ENCODE results near the gene TBCEL.

TBCEL gene

DNA sequence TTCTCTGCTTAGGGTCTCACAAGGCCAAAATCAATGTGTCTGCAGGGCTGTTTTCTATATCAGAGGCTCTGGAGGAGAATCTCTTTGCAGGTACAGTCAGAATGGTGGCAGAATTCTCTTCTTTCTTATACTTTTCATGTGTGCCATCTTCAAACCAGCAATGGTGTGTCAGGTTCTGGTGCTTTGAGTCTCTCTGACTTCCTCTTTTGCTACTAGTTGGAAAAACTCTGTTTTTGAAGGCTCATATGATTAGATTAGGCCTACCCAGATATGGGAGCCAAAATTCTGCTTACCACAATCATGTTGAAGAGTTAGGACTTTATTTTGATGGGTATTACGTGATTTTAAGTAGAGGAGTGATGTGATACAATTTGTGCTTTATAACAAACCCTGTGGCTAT, 58.3 kb downstream of the TBCEL start:
- H3F3A ChIP-seq (ENCODE audit: insufficient read depth, low read length), result no peaks in the 10 kb centered on the region
- H3K79me2 ChIP-seq (ENCODE audit: low read length), result no peaks in the 10 kb centered on the region
- DNase-seq, result no peak
- 0 out of 2 replicates have a peak, but pooled peaks cover 3% of the 10 kb centered on the region for H3K36me3 ChIP-seq (replicated peaks; ENCODE audit: insufficient read depth, low read length)
- H3K9me3 ChIP-seq (replicated peaks; ENCODE audit: insufficient read depth, low read length), result no peaks in the 10 kb centered on the region
- no peaks in the 10 kb centered on the region for H3K27me3 ChIP-seq (replicated peaks; ENCODE audit: insufficient read depth, low read length)
- no peak overlapping the region for H3K9ac ChIP-seq (ENCODE audit: low read length)
- no peaks in the 10 kb centered on the region for H4K20me1 ChIP-seq (ENCODE audit: insufficient read depth, low read length)
- H2AFZ ChIP-seq (ENCODE audit: low read length), result no peak overlapping the region
- no peak overlapping the region for H3K27ac ChIP-seq (ENCODE audit: low read length)
- H3K4me2 ChIP-seq (ENCODE audit: low read depth, low read length), result no peak overlapping the region
- no peaks in the 10 kb centered on the region for H3K9me2 ChIP-seq (replicated peaks; ENCODE audit: insufficient read depth, low read length)
- H3K4me3 ChIP-seq (ENCODE audit: low read length), result no peak overlapping the region
- H3K4me1 ChIP-seq (ENCODE audit: low read length), result no peaks in the 10 kb centered on the region
- TF ChIP-seq EZH2 (optimal IDR thresholded peaks at IDR 0.05; ENCODE audit: low read depth, low read length), result no peak
- TF ChIP-seq EZH2phosphoT487 (IDR thresholded peaks at IDR 0.05; ENCODE audit: low read length), result no peak
- TF ChIP-seq, protein P1, sequence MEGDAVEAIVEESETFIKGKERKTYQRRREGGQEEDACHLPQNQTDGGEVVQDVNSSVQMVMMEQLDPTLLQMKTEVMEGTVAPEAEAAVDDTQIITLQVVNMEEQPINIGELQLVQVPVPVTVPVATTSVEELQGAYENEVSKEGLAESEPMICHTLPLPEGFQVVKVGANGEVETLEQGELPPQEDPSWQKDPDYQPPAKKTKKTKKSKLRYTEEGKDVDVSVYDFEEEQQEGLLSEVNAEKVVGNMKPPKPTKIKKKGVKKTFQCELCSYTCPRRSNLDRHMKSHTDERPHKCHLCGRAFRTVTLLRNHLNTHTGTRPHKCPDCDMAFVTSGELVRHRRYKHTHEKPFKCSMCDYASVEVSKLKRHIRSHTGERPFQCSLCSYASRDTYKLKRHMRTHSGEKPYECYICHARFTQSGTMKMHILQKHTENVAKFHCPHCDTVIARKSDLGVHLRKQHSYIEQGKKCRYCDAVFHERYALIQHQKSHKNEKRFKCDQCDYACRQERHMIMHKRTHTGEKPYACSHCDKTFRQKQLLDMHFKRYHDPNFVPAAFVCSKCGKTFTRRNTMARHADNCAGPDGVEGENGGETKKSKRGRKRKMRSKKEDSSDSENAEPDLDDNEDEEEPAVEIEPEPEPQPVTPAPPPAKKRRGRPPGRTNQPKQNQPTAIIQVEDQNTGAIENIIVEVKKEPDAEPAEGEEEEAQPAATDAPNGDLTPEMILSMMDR (IDR thresholded peaks at IDR 0.05; ENCODE audit: low read length), result no peak

DNA sequence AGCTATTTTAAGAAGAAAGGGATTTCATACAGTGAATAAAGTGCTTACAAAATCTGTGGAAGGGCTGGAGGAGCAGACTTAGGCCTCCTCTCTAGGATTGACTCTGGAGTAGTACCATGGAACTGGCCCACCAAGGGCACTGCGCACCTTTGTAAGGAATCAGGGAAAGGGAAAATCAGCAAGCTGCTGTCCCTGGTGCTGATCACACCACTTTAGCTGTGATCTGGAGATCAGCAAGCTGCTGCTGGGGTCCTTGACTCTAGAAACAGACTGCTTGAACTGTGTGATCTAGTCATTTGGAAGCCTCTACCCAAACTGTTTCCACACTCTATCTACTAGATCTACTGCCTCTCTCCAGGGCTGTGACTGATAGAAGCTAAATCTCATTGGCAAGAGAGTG, 58.8 kb downstream of the TBCEL start:
- Histone ChIP-seq H4K20me1 (ENCODE audit: insufficient read depth, low read length) (no peaks in the 10 kb centered on the region), H3K9ac (ENCODE audit: low read length) (no peak overlapping the region), H3K27me3 (replicated peaks; ENCODE audit: insufficient read depth, low read length) (no peaks in the 10 kb centered on the region), H3K4me1 (ENCODE audit: low read length) (no peaks in the 10 kb centered on the region), H3K4me2 (ENCODE audit: low read depth, low read length) (no peak overlapping the region), H3K4me3 (ENCODE audit: low read length) (no peak overlapping the region), H3K9me3 (replicated peaks; ENCODE audit: insufficient read depth, low read length) (no peaks in the 10 kb centered on the region), H3K79me2 (ENCODE audit: low read length) (no peaks in the 10 kb centered on the region), H3K27ac (ENCODE audit: low read length) (no peak overlapping the region), H2AFZ (ENCODE audit: low read length) (no peak overlapping the region), H3K36me3 (replicated peaks; ENCODE audit: insufficient read depth, low read length) (0 out of 2 replicates have a peak, but pooled peaks cover 3% of the 10 kb centered on the region), H3K9me2 (replicated peaks; ENCODE audit: insufficient read depth, low read length) (no peaks in the 10 kb centered on the region), H3F3A (ENCODE audit: insufficient read depth, low read length) (no peaks in the 10 kb centered on the region)
- TF ChIP-seq EZH2 (optimal IDR thresholded peaks at IDR 0.05; ENCODE audit: low read depth, low read length) (no peak), EZH2phosphoT487 (IDR thresholded peaks at IDR 0.05; ENCODE audit: low read length) (no peak)
- TF ChIP-seq, protein P1 (IDR thresholded peaks at IDR 0.05; ENCODE audit: low read length), result no peak
- no peak for DNase-seq

DNA sequence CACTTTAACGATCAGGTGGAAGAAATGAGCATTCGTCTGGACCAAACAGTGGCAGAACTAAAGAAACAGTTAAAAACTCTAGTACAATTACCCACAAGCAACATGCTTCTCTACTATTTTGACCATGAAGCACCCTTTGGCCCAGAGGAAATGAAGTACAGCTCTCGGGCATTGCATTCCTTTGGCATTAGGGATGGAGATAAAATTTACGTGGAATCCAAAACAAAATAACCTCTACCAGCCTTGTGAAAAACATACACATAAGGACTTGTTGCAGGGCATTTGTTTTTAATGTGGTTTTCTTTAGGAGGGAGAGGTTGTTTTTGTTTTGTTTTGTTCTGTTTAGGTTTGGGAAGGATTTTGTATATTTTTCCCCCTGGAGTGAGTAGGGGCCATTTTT, 63.0 kb downstream of the TBCEL start:
- no peaks in the 10 kb centered on the region for H3K9me3 ChIP-seq (replicated peaks; ENCODE audit: insufficient read depth, low read length)
- no peak overlapping the region for H3K4me2 ChIP-seq (ENCODE audit: low read depth, low read length)
- H3K27ac ChIP-seq (ENCODE audit: low read length), result no peak overlapping the region
- H2AFZ ChIP-seq (ENCODE audit: low read length), result no peak overlapping the region
- H4K20me1 ChIP-seq (ENCODE audit: insufficient read depth, low read length), result no peaks in the 10 kb centered on the region
- TF ChIP-seq, protein P1 (IDR thresholded peaks at IDR 0.05; ENCODE audit: low read length), result no peak
- TF ChIP-seq EZH2phosphoT487 (IDR thresholded peaks at IDR 0.05; ENCODE audit: low read length), result no peak
- no peak for TF ChIP-seq EZH2 (optimal IDR thresholded peaks at IDR 0.05; ENCODE audit: low read depth, low read length)
- H3K79me2 ChIP-seq (ENCODE audit: low read length), result no peaks in the 10 kb centered on the region
- H3K9ac ChIP-seq (ENCODE audit: low read length), result no peak overlapping the region
- no peak overlapping the region for H3K4me3 ChIP-seq (ENCODE audit: low read length)
- H3K9me2 ChIP-seq (replicated peaks; ENCODE audit: insufficient read depth, low read length), result no peaks in the 10 kb centered on the region
- no peak for DNase-seq
- H3F3A ChIP-seq (ENCODE audit: insufficient read depth, low read length), result no peaks in the 10 kb centered on the region
- no peaks in the 10 kb centered on the region for H3K4me1 ChIP-seq (ENCODE audit: low read length)
- no peaks in the 10 kb centered on the region for H3K27me3 ChIP-seq (replicated peaks; ENCODE audit: insufficient read depth, low read length)
- no peaks in the 10 kb centered on the region for H3K36me3 ChIP-seq (replicated peaks; ENCODE audit: insufficient read depth, low read length)
